Type B pancreatic cell (in vitro differentiated cells): ENCODE data around the gene C11orf98. TPM values are rescaled to one million over a fixed set of nuclear protein-coding genes. Genes with fewer than 3 reads are reported as not detected.

ENCODE experiments used
- DNase-seq: peaks from one replicate; pipeline ENCODE4 v3.0.0; 2021; ENCODE audit warnings: mixed read lengths; ENCODE audit not compliant: unreplicated experiment; ENCODE audit errors: extremely low spot score
- H3K27ac Mint-ChIP-seq: 2 replicates; pipeline ENCODE4 v1.8.0; 2021; ENCODE audit warnings: mild to moderate bottlenecking, mixed read lengths
- H3K27me3 Mint-ChIP-seq: 2 replicates; pipeline ENCODE4 v1.8.0; 2021; ENCODE audit warnings: mixed read lengths
- H3K36me3 Mint-ChIP-seq: 2 replicates; pipeline ENCODE4 v1.8.0; 2021; ENCODE audit warnings: mixed read lengths
- H3K4me1 Mint-ChIP-seq: one replicate; pipeline ENCODE4 v1.8.0; 2021; ENCODE audit warnings: mixed read lengths; ENCODE audit not compliant: unreplicated experiment
- H3K4me3 Mint-ChIP-seq: 2 replicates; pipeline ENCODE4 v1.8.0; 2021; ENCODE audit warnings: mild to moderate bottlenecking, mixed read lengths
- H3K9me3 Mint-ChIP-seq: 2 replicates; pipeline ENCODE4 v1.8.0; 2021; ENCODE audit warnings: mixed read lengths
- CTCF ChIP-seq: fragments of 200-600 bp; sonication (generic); conservative IDR thresholded peaks from 2 replicates; pipeline ENCODE4 v1.5.0; 2021; ENCODE audit warnings: antibody characterized with exemption, mild to moderate bottlenecking
- total RNA-seq: library from RNA; stranded (reverse); gene quantifications from 2 replicates; pipeline ENCODE4 v1.2.1, GENCODE V29; 2021; ENCODE audit warnings: low replicate concordance

Gene C11orf98
- total RNA-seq, 1 donor from 2014 or later: 69.2 TPM

GRCh38 chr11:62646825-62647608 lies 18.0 kb downstream of the C11orf98 start:
- no peaks in the 10 kb centered on the region for H3K36me3 Mint-ChIP-seq
- H3K4me1 Mint-ChIP-seq: peaks cover 6% of the 10 kb centered on the region
- H3K4me3 Mint-ChIP-seq: peak overlapping the region; percentile 99
- no peaks in the 10 kb centered on the region for H3K27me3 Mint-ChIP-seq
- peak overlapping the region; percentile 93 for H3K27ac Mint-ChIP-seq
- no peak for DNase-seq
- TF ChIP-seq CTCF: no peak
- no peaks in the 10 kb centered on the region for H3K9me3 Mint-ChIP-seq

- no peaks in the 10 kb centered on the region for H3K27me3 Mint-ChIP-seq
- H3K4me3 Mint-ChIP-seq: peak within 1 kb of the TSS; percentile 99
- no peaks in the 10 kb centered on the region for H3K9me3 Mint-ChIP-seq
- peak within 1 kb of the TSS; percentile 93 for H3K27ac Mint-ChIP-seq
- peaks cover 6% of the 10 kb centered on the region for H3K4me1 Mint-ChIP-seq
- H3K36me3 Mint-ChIP-seq: no peaks in the 10 kb centered on the region
- peak; percentile 99 for DNase-seq
- TF ChIP-seq CTCF: no peak
Observed at GRCh38 chr11:62645946-62646824, 18.8 kb downstream of the C11orf98 start, which contains the start of gene GANAB. Gene GANAB, minus strand, starts transcription at chr11:62646613. Its CDS starts 14 bp downstream, at chr11:62646599.

- peak overlapping the region; percentile 93 for H3K27ac Mint-ChIP-seq
- H3K36me3 Mint-ChIP-seq: no peaks in the 10 kb centered on the region
- no peaks in the 10 kb centered on the region for H3K27me3 Mint-ChIP-seq
- TF ChIP-seq CTCF: no peak
- no peak for DNase-seq
- H3K9me3 Mint-ChIP-seq: no peaks in the 10 kb centered on the region
- peaks cover 6% of the 10 kb centered on the region for H3K4me1 Mint-ChIP-seq
- H3K4me3 Mint-ChIP-seq: peak overlapping the region; percentile 99
Observed at GRCh38 chr11:62645671-62645945, 19.4 kb downstream of the C11orf98 start.

GRCh38 chr11:62644220-62644619 lies 20.8 kb downstream of the C11orf98 start:
- H3K27ac Mint-ChIP-seq: no peak overlapping the region
- peaks cover 6% of the 10 kb centered on the region for H3K36me3 Mint-ChIP-seq
- no peak for TF ChIP-seq CTCF
- H3K4me3 Mint-ChIP-seq: peak overlapping the region; percentile 22
- H3K9me3 Mint-ChIP-seq: no peaks in the 10 kb centered on the region
- no peak for DNase-seq
- H3K4me1 Mint-ChIP-seq: peaks cover 6% of the 10 kb centered on the region
- H3K27me3 Mint-ChIP-seq: no peaks in the 10 kb centered on the region

- no peak for DNase-seq
- no peaks in the 10 kb centered on the region for H3K27me3 Mint-ChIP-seq
- no peak for TF ChIP-seq CTCF
- H3K9me3 Mint-ChIP-seq: no peaks in the 10 kb centered on the region
- no peak overlapping the region for H3K4me3 Mint-ChIP-seq
- H3K36me3 Mint-ChIP-seq: peaks cover 37% of the 10 kb centered on the region
- H3K4me1 Mint-ChIP-seq: no peaks in the 10 kb centered on the region
- H3K27ac Mint-ChIP-seq: peak overlapping the region; percentile 19
Observed at GRCh38 chr11:62632492-62632891, 32.5 kb downstream of the C11orf98 start.
